Lower leg skin (tissue), 3 donors: ENCODE data around the gene SDK1.

ENCODE experiments used
- CTCF ChIP-seq, 3 donors: fragments of 450-650 bp; IDR thresholded peaks; one replicate each; pipeline ENCODE4 v1.5.1; 2016; ENCODE audit warnings: antibody characterized with exemption in 3 of 3, mild to moderate bottlenecking in 3 of 3, moderate library complexity in 2 of 3
- POLR2A ChIP-seq, 2 donors: fragments of 450-650 bp; IDR thresholded peaks; one replicate each; pipeline ENCODE4 v1.6.1; 2016 to 2017; ENCODE audit warnings: antibody characterized with exemption in 2 of 2, mild to moderate bottlenecking in 1 of 2, moderate library complexity in 1 of 2

DNA sequence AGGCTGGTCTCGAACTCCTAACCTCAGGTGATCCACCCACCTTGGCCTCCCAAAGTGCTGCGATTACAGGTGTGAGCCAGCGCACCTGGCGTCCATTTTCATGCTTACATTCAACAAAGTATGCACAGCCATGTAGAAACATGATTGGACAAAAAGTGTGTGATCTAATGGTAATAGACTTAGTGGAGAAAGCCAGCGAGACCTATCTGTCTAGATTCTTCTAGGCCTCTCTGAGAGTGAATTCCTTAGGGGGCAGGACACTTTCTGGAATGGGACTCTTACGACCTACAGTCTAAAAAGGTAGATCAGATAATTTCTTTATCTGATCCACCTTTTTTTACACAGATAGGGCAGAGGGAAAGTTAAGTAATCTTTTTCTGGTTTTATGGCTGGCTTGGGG is 46.3 kb upstream of the SDK1 start:
- TF ChIP-seq CTCF (IDR thresholded peaks at IDR 0.05) (no peak), POLR2A (IDR thresholded peaks at IDR 0.05) (no peak)
